ENCODE measurements around the gene GPR148. TPM values are rescaled to one million over a fixed set of nuclear protein-coding genes. Genes with fewer than 3 reads are reported as not detected.
"Not testable (repeated sequence)": the region's sequence is repeated elsewhere in the genome, so short reads cannot be mapped to it uniquely, and the experiment has no call there.

Gene GPR148
- not detected for total RNA-seq
- long read RNA-seq, result 0 reads

GRCh38 chr2:130728549-130729316 lies at the start of gene GPR148:
GPR148 (plus strand) TSS chr2:130729070; CDS start chr2:130729152, 82 bp downstream.
- no peak for DNase-seq (ENCODE audit: missing footprints)
- intact Hi-C loops (cut with DNase I), result loop anchor here (10.0 kb wide), 1 partner anchor 374 kb away; the partner anchor contains the start of gene PTPN18
- ATAC-seq, result no peak

GRCh38 chr2:130692041-130692770 lies 36.7 kb upstream of the GPR148 start:
- DNase-seq (ENCODE audit: missing footprints); intact Hi-C loops (cut with DNase I): not testable (repeated sequence)
- ATAC-seq, result peak; percentile 46

- intact Hi-C loops (cut with DNase I), result not testable (repeated sequence)
Measured at GRCh38 chr2:130693474-130693873, 35.4 kb upstream of the GPR148 start.

GRCh38 chr2:130703250-130703649 lies 25.6 kb upstream of the GPR148 start:
- intact Hi-C loops (cut with DNase I); DNase-seq (ENCODE audit: missing footprints); ATAC-seq: not testable (repeated sequence)

More at GRCh38 chr2:130693474-130693873, 35.4 kb upstream of the GPR148 start:
- not testable (repeated sequence) for DNase-seq (ENCODE audit: missing footprints); ATAC-seq

- DNase-seq (ENCODE audit: missing footprints); intact Hi-C loops (cut with DNase I); ATAC-seq: not testable (repeated sequence)
Measured at GRCh38 chr2:130714795-130715194, 14.1 kb upstream of the GPR148 start.

GRCh38 chr2:130720036-130720435 lies 8.8 kb upstream of the GPR148 start:
- ATAC-seq, result no peak
- no peak for DNase-seq (ENCODE audit: missing footprints)
- intact Hi-C loops (cut with DNase I), result loop anchor here (10.0 kb wide), 1 partner anchor 365 kb away; the partner anchor contains the start of gene PTPN18

- no peak for DNase-seq (ENCODE audit: missing footprints)
- ATAC-seq, result no peak
- intact Hi-C loops (cut with DNase I), result loop anchor here (10.0 kb wide), 1 partner anchor 366 kb away; the partner anchor contains the start of gene PTPN18
Measured at GRCh38 chr2:130720528-130720927, 8.3 kb upstream of the GPR148 start.

GRCh38 chr2:130724455-130724854 lies 4.4 kb upstream of the GPR148 start:
- ATAC-seq (no peak), DNase-seq (ENCODE audit: missing footprints) (no peak)
- intact Hi-C loops (cut with DNase I), result loop anchor here (10.0 kb wide), 1 partner anchor 370 kb away; the partner anchor contains the start of gene PTPN18

GRCh38 chr2:130726614-130727180 lies 2.2 kb upstream of the GPR148 start:
- no peak for DNase-seq (ENCODE audit: missing footprints)

GRCh38 chr2:130727286-130727924 lies 1.5 kb upstream of the GPR148 start:
- intact Hi-C loops (cut with DNase I), result loop anchor here (10.0 kb wide), 1 partner anchor 373 kb away; the partner anchor contains the start of gene PTPN18
- ATAC-seq (peak; percentile 93), DNase-seq (ENCODE audit: missing footprints) (peak; percentile 88)

More at GRCh38 chr2:130726614-130727180, 2.2 kb upstream of the GPR148 start:
- intact Hi-C loops (cut with DNase I), result loop anchor here (10.0 kb wide), 1 partner anchor 372 kb away; the partner anchor contains the start of gene PTPN18
- ATAC-seq, result no peak

GRCh38 chr2:130728007-130728454 lies 839 bp upstream of the GPR148 start:
- intact Hi-C loops (cut with DNase I), result loop anchor here (10.0 kb wide), 1 partner anchor 373 kb away; the partner anchor contains the start of gene PTPN18
- DNase-seq (ENCODE audit: missing footprints), result no peak
- peak; percentile 48 for ATAC-seq

GRCh38 chr2:130729322-130730299 lies 741 bp downstream of the GPR148 start:
- intact Hi-C loops (cut with DNase I), result loop anchor here (10.0 kb wide), 1 partner anchor 375 kb away; the partner anchor contains the start of gene PTPN18
- DNase-seq (ENCODE audit: missing footprints), result no peak

GRCh38 chr2:130732257-130732656 lies 3.4 kb downstream of the GPR148 start:
- intact Hi-C loops (cut with DNase I); ATAC-seq; DNase-seq (ENCODE audit: missing footprints): not testable (repeated sequence)

More at GRCh38 chr2:130729322-130730299, 741 bp downstream of the GPR148 start:
- ATAC-seq, result no peak

GRCh38 chr2:130735200-130735599 lies 6.3 kb downstream of the GPR148 start:
- no peak for ATAC-seq
- no peak for DNase-seq (ENCODE audit: missing footprints)
- intact Hi-C loops (cut with DNase I), result no loop called here

GRCh38 chr2:130736487-130736886 lies 7.6 kb downstream of the GPR148 start:
- intact Hi-C loops (cut with DNase I), result no loop called here
- DNase-seq (ENCODE audit: missing footprints) (peak; percentile 83), ATAC-seq (peak; percentile 90)

- DNase-seq (ENCODE audit: missing footprints) (no peak), ATAC-seq (no peak)
- intact Hi-C loops (cut with DNase I), result no loop called here
Measured at GRCh38 chr2:130737592-130737991, 8.7 kb downstream of the GPR148 start.

- DNase-seq (ENCODE audit: missing footprints) (no peak), ATAC-seq (no peak)
- intact Hi-C loops (cut with DNase I), result no loop called here
Measured at GRCh38 chr2:130740671-130741070, 11.8 kb downstream of the GPR148 start.

Measured in Right ventricle myocardium inferior (tissue), 1 donor.